Measurements from ENCODE around the gene FOXRED2. TPM values are rescaled to one million over a fixed set of nuclear protein-coding genes. Genes with fewer than 3 reads are reported as not detected.

FOXRED2 gene
- total RNA-seq, 1 experiment from 2014 or later: 19.9 TPM

- peak overlapping the region; percentile 51 for H3K9ac ChIP-seq (ENCODE audit: low read length)
- H3K79me2 ChIP-seq (ENCODE audit: insufficient read depth, low read length): no peaks in the 10 kb centered on the region; the same call in 1 of the 2 replicates
- no peaks in the 10 kb centered on the region for H3K9me3 ChIP-seq (ENCODE audit: control insufficient read depth in 1 of 2, insufficient read depth in 1 of 2, low read depth in 1 of 2, low read length in 2 of 2)
- ChIA-PET POLR2A (interaction anchor here (1.0 to 1.3 kb wide), 2 partner anchors 22 to 25 kb away, joined by 5 to 6 read pairs; partner anchors contain the start of gene EIF3D), CTCF (interaction anchor here (1.4 kb wide), 1 partner anchor 266 kb away, joined by 4 read pairs; no protein-coding TSS in a partner anchor), RAD21 (ENCODE audit: low non-redundant PET in 1 of 2, low total read pairs in 2 of 2, uncharacterized antibody in 2 of 2, unreplicated experiment in 2 of 2) (no interaction called here)
- intact Hi-C loops (cut with micrococcal nuclease): no loop called here
- H3K27me3 ChIP-seq (ENCODE audit: insufficient read depth, low read length): no peaks in the 10 kb centered on the region
- no TSS peak for BruUV-seq (replicated peaks)
- no peak overlapping the region for H2AFZ ChIP-seq (ENCODE audit: low read depth, low read length, poor library complexity, severe bottlenecking)
- peak overlapping the region; percentile 79 for H3K4me2 ChIP-seq (ENCODE audit: low read length)
- ATAC-seq (no peak), DNase-seq (ENCODE audit: low read depth, low spot score) (no peak)
- TF ChIP-seq JUND (IDR thresholded peaks at IDR 0.05) (no peak), EGR1 (IDR thresholded peaks at IDR 0.05; ENCODE audit: low read depth) (no peak), ELF1 (IDR thresholded peaks at IDR 0.05; ENCODE audit: borderline replicate concordance, low read depth) (no peak), EZH2phosphoT487 (IDR thresholded peaks at IDR 0.05; ENCODE audit: borderline replicate concordance) (no peak), RAD21 (IDR thresholded peaks at IDR 0.05; ENCODE audit: low read depth) (no peak), ATF3 (IDR thresholded peaks at IDR 0.05) (no peak), EZH2 (IDR thresholded peaks at IDR 0.05) (no peak), SRF (IDR thresholded peaks at IDR 0.05; ENCODE audit: low read depth) (no peak), TCF7L2 (IDR thresholded peaks at IDR 0.05; ENCODE audit: borderline replicate concordance, extremely low read depth, insufficient read depth, insufficient read length) (no peak), ZNF274 (IDR thresholded peaks at IDR 0.05; ENCODE audit: low read depth, low read length) (no peak), ZFX (IDR thresholded peaks at IDR 0.05) (no peak), FOSL1 (IDR thresholded peaks at IDR 0.05; ENCODE audit: low read depth) (no peak), SIN3A (IDR thresholded peaks at IDR 0.05; ENCODE audit: low read depth) (no peak), REST (IDR thresholded peaks at IDR 0.05; ENCODE audit: low read depth) (no peak)
- no peaks in the 10 kb centered on the region for H3K9me2 ChIP-seq (ENCODE audit: insufficient read depth)
- peaks cover 16 to 24% of the 10 kb centered on the region in 2 experiments for H3K36me3 ChIP-seq (ENCODE audit: control insufficient read depth in 1 of 2, insufficient read depth in 2 of 2, low read length in 2 of 2)
- H3K4me1 ChIP-seq (ENCODE audit: control insufficient read depth in 1 of 2, insufficient read depth in 2 of 2, low read length in 2 of 2): peaks cover 6 to 21% of the 10 kb centered on the region in 2 experiments; a peak in 3 of 4 replicates
- H4K20me1 ChIP-seq (ENCODE audit: insufficient read depth): no peaks in the 10 kb centered on the region
- peak overlapping the region; percentile 67; the same call in 1 of the 2 replicates for H3K27ac ChIP-seq (ENCODE audit: low read depth, low read length)
- H3K4me3 ChIP-seq (replicated peaks in 1 of 2; ENCODE audit: low read depth in 1 of 2, low read length in 2 of 2): peak overlapping the region; percentile 5 to 55; a peak in 3 of 4 replicates
These were observed 724 bp upstream of the FOXRED2 start for GRCh38 chr22:36507518-36508010.
